ENCODE results near the gene RFXANK.
"Not testable (repeated sequence)": the region's sequence is repeated elsewhere in the genome, so short reads cannot be mapped to it uniquely, and the experiment has no call there.

The RFXANK gene

GRCh38 chr19:19170053-19170872, 21.8 kb upstream of the RFXANK start, which contains the start of gene MEF2B:
MEF2B (minus strand) TSS chr19:19170263; CDS start chr19:19150735, 19,528 bp downstream.
- DNase-seq, result peak; percentile 68

GRCh38 chr19:19170873-19171672, 21.0 kb upstream of the RFXANK start:
- no peak for DNase-seq

GRCh38 chr19:19171821-19172532, 20.1 kb upstream of the RFXANK start:
- DNase-seq, result no peak

GRCh38 chr19:19173243-19173642, 18.8 kb upstream of the RFXANK start:
- not testable (repeated sequence) for DNase-seq

GRCh38 chr19:19176950-19177349, 15.1 kb upstream of the RFXANK start:
- no peak for DNase-seq

- DNase-seq, result no peak
Measured at GRCh38 chr19:19179548-19180441, 12.3 kb upstream of the RFXANK start.

GRCh38 chr19:19181488-19181998, 10.5 kb upstream of the RFXANK start:
- no peak for DNase-seq

GRCh38 chr19:19185853-19186740, 6.0 kb upstream of the RFXANK start:
- DNase-seq, result peak; percentile 49

GRCh38 chr19:19186742-19187141, 5.3 kb upstream of the RFXANK start:
- DNase-seq, result no peak

GRCh38 chr19:19191768-19192077, 335 bp upstream of the RFXANK start:
- DNase-seq, result no peak

- no peak for DNase-seq
Measured at GRCh38 chr19:19192910-19193423, 909 bp downstream of the RFXANK start.

- no peak for DNase-seq
Measured at GRCh38 chr19:19193926-19194325, 1.9 kb downstream of the RFXANK start.

GRCh38 chr19:19201697-19202630, 9.9 kb downstream of the RFXANK start:
- no peak for DNase-seq

GRCh38 chr19:19202707-19203011, 10.6 kb downstream of the RFXANK start:
- DNase-seq, result no peak

- DNase-seq, result peak; percentile 88
Measured at GRCh38 chr19:19203012-19203856, 11.2 kb downstream of the RFXANK start, which contains the start of gene NR2C2AP. NR2C2AP (minus strand) TSS chr19:19203414; CDS start chr19:19203060, 354 bp downstream.

- no peak for DNase-seq
Measured at GRCh38 chr19:19204181-19204580, 12.1 kb downstream of the RFXANK start.

GRCh38 chr19:19205416-19206410, 13.7 kb downstream of the RFXANK start:
- DNase-seq, result no peak
